Activated T-cell treated with anti-CD3 and anti-CD28 coated beads, Interleukin-2, amount 50 U/mL, for 1 hour (primary cell): Measurements from ENCODE around the gene RBM28.

Experiments used
- DNase-seq: peaks from one replicate; pipeline ENCODE4 v3.0.0-alpha.2; 2020

Gene RBM28

DNA sequence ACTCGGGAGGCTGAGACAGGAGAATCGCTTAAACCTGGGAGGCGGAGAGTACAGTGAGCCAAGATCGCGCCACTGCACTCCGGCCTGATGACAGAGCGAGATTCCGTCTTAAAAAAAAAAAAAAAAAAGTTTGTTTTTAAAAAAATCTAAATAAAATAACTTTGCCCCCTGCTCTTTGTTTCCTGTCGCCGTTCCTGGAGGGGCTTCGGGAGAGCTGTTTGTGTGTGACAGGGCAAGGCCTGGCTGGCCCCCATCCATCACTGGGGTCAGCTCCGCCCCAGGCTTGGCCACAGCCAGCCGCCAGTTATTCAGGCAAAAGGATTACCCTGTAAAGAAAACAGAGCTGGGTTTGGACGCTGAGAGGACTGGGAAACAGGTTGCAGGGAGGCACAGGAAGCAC lies 86.2 kb downstream of the RBM28 start:
- no peak for DNase-seq

DNA sequence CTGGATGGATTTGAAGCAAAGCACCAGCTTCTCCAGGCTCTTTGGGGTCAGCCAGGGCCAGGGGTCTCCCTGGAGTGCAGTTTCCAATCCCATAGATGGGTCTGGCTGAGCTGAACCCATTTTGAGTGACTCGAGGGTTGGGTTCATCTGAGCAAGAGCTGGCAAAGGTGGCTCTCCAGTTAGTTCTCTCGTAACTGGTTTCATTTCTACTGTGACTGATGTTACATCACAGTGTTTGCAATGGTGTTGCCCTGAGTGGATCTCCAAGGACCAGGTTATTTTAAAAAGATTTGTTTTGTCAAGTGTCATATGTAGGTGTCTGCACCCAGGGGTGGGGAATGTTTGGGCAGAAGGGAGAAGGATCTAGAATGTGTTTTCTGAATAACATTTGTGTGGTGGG lies 88.4 kb downstream of the RBM28 start:
- DNase-seq: no peak

DNA sequence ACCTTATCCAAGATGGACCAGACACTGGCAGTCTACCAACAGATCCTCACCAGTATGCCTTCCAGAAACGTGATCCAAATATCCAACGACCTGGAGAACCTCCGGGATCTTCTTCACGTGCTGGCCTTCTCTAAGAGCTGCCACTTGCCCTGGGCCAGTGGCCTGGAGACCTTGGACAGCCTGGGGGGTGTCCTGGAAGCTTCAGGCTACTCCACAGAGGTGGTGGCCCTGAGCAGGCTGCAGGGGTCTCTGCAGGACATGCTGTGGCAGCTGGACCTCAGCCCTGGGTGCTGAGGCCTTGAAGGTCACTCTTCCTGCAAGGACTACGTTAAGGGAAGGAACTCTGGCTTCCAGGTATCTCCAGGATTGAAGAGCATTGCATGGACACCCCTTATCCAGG lies 89.2 kb downstream of the RBM28 start:
- no peak for DNase-seq

DNA sequence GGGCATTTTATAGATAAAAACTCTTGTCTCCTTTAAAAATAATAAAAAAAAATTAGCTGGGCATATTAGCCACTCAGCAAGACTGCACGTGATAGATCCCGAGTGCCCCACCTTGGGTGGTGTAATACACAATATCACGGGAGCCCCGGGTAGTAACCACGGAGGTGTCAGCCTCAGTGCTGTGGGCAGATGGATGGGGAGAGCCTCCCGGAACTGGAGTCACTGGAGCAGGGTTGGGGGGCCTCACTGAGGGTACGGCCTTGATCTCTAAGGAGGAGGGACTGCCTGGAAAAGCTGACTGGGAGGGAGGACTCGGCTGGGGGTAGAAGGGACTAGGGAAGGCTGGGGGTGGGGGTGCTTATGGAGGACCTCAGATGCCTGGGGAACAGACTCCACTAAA lies 90.0 kb downstream of the RBM28 start:
- no peak for DNase-seq

DNA sequence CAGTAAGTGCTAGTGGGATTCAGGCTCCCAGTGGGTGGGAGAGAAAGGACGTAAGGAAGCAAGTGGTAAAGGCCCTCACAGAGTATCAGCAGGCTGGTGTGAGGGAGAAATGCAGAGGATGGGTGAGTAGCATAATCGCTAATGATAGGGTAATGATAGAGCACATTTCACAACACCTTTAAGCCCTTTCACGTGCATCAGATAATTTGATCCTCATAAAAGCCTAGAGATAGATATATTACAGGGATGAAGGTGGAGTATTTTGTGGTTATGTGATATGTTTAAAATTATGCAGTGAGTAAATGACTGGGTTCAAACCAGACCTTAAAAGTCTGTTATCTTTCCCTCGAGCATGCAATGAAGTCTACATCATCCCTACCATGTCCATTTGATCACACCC lies 92.4 kb downstream of the RBM28 start:
- DNase-seq: no peak
